ENCODE results near the gene ALDH3A2.

The ALDH3A2 gene

GRCh38 chr17:19651451-19652238 is 3.1 kb downstream of the ALDH3A2 start:
- Histone ChIP-seq H3K27me3 (replicated peaks; ENCODE audit: control insufficient read depth, insufficient read depth, low read length) (no peaks in the 10 kb centered on the region), H3K4me1 (ENCODE audit: control insufficient read depth, insufficient read depth, low read length) (peaks cover 44% of the 10 kb centered on the region), H3K36me3 (ENCODE audit: control insufficient read depth, insufficient read depth, low read length, severe bottlenecking) (peaks cover 32% of the 10 kb centered on the region), H3K9me3 (ENCODE audit: control insufficient read depth, low read length) (no peaks in the 10 kb centered on the region), H3K4me3 (ENCODE audit: low read length) (peak overlapping the region; percentile 97), H3K9ac (ENCODE audit: low read length) (peak overlapping the region; percentile 56)
- DNase-seq (ENCODE audit: low read depth) = peak; percentile 26

DNA sequence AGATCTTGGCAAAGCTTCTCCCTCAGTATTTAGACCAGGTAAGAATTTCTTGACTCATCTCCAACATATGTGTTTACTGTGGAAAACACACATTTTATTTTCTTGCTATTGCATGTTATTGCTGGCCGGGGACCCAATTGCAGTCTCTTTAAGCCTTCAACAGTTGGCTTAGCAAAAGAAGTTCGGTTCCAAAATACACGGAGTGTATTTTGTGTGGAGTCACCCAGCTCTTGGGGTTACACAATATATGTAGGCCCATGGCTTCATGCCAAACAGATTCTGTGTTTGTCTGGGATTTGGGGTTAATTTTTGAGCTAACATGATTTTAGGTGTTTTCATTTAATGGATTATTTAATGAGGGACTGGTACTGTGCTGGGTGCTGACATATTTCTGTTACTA is 4.0 kb downstream of the ALDH3A2 start:
- Histone ChIP-seq H3K27me3 (replicated peaks; ENCODE audit: control insufficient read depth, insufficient read depth, low read length) (no peaks in the 10 kb centered on the region), H3K4me3 (ENCODE audit: low read length) (peak overlapping the region; percentile 97), H3K4me1 (ENCODE audit: control insufficient read depth, insufficient read depth, low read length) (peaks cover 37% of the 10 kb centered on the region), H3K36me3 (ENCODE audit: control insufficient read depth, insufficient read depth, low read length, severe bottlenecking) (peaks cover 40% of the 10 kb centered on the region), H3K9ac (ENCODE audit: low read length) (peak overlapping the region; percentile 56), H3K9me3 (ENCODE audit: control insufficient read depth, low read length) (no peaks in the 10 kb centered on the region)
- peak; percentile 41 for DNase-seq (ENCODE audit: low read depth)

- H3K4me3 ChIP-seq (ENCODE audit: low read length) = no peak overlapping the region
- no peaks in the 10 kb centered on the region for H3K9me3 ChIP-seq (ENCODE audit: control insufficient read depth, low read length)
- peaks cover 32% of the 10 kb centered on the region for H3K4me1 ChIP-seq (ENCODE audit: control insufficient read depth, insufficient read depth, low read length)
- no peak overlapping the region for H3K9ac ChIP-seq (ENCODE audit: low read length)
- peaks cover 50% of the 10 kb centered on the region for H3K36me3 ChIP-seq (ENCODE audit: control insufficient read depth, insufficient read depth, low read length, severe bottlenecking)
- H3K27me3 ChIP-seq (replicated peaks; ENCODE audit: control insufficient read depth, insufficient read depth, low read length) = no peaks in the 10 kb centered on the region
- DNase-seq (ENCODE audit: low read depth) = no peak
These were observed 5.9 kb downstream of the ALDH3A2 start for GRCh38 chr17:19654342-19654886.

DNA sequence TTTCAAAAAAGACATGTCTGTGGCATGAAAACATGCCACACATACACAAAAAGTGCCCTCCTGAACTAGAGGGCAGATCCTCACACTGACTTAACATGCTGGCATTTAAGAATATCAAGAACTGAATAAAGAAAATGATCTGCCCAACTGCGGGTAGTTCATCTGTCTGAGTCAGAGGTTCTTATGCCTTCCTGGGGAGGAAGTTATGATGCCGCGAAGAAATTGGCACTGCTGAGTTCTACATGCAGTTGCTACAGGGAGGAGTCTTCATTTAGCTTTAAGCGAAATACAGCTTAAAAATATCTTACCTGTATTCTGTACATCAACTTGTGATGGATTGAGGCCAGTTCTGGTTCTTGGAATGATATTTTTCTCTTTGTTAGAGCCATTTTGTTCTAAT is 6.3 kb downstream of the ALDH3A2 start:
- H3K27me3 ChIP-seq (replicated peaks; ENCODE audit: control insufficient read depth, insufficient read depth, low read length) = no peaks in the 10 kb centered on the region
- H3K4me1 ChIP-seq (ENCODE audit: control insufficient read depth, insufficient read depth, low read length) = peaks cover 30% of the 10 kb centered on the region
- DNase-seq (ENCODE audit: low read depth) = no peak
- H3K9me3 ChIP-seq (ENCODE audit: control insufficient read depth, low read length) = no peaks in the 10 kb centered on the region
- H3K4me3 ChIP-seq (ENCODE audit: low read length) = no peak overlapping the region
- H3K9ac ChIP-seq (ENCODE audit: low read length) = no peak overlapping the region
- peaks cover 53% of the 10 kb centered on the region for H3K36me3 ChIP-seq (ENCODE audit: control insufficient read depth, insufficient read depth, low read length, severe bottlenecking)

GRCh38 chr17:19656336-19656735 is 7.8 kb downstream of the ALDH3A2 start:
- Histone ChIP-seq H3K4me3 (ENCODE audit: low read length) (no peak overlapping the region), H3K4me1 (ENCODE audit: control insufficient read depth, insufficient read depth, low read length) (peaks cover 21% of the 10 kb centered on the region), H3K9me3 (ENCODE audit: control insufficient read depth, low read length) (no peaks in the 10 kb centered on the region), H3K27me3 (replicated peaks; ENCODE audit: control insufficient read depth, insufficient read depth, low read length) (no peaks in the 10 kb centered on the region), H3K9ac (ENCODE audit: low read length) (no peak overlapping the region), H3K36me3 (ENCODE audit: control insufficient read depth, insufficient read depth, low read length, severe bottlenecking) (peaks cover 67% of the 10 kb centered on the region)
- DNase-seq (ENCODE audit: low read depth) = no peak

- peaks cover 14% of the 10 kb centered on the region for H3K4me1 ChIP-seq (ENCODE audit: control insufficient read depth, insufficient read depth, low read length)
- H3K4me3 ChIP-seq (ENCODE audit: low read length) = no peak overlapping the region
- DNase-seq (ENCODE audit: low read depth) = no peak
- H3K9me3 ChIP-seq (ENCODE audit: control insufficient read depth, low read length) = no peaks in the 10 kb centered on the region
- no peaks in the 10 kb centered on the region for H3K27me3 ChIP-seq (replicated peaks; ENCODE audit: control insufficient read depth, insufficient read depth, low read length)
- peaks cover 73% of the 10 kb centered on the region for H3K36me3 ChIP-seq (ENCODE audit: control insufficient read depth, insufficient read depth, low read length, severe bottlenecking)
- no peak overlapping the region for H3K9ac ChIP-seq (ENCODE audit: low read length)
These were observed 8.5 kb downstream of the ALDH3A2 start for GRCh38 chr17:19656851-19657581.

DNA sequence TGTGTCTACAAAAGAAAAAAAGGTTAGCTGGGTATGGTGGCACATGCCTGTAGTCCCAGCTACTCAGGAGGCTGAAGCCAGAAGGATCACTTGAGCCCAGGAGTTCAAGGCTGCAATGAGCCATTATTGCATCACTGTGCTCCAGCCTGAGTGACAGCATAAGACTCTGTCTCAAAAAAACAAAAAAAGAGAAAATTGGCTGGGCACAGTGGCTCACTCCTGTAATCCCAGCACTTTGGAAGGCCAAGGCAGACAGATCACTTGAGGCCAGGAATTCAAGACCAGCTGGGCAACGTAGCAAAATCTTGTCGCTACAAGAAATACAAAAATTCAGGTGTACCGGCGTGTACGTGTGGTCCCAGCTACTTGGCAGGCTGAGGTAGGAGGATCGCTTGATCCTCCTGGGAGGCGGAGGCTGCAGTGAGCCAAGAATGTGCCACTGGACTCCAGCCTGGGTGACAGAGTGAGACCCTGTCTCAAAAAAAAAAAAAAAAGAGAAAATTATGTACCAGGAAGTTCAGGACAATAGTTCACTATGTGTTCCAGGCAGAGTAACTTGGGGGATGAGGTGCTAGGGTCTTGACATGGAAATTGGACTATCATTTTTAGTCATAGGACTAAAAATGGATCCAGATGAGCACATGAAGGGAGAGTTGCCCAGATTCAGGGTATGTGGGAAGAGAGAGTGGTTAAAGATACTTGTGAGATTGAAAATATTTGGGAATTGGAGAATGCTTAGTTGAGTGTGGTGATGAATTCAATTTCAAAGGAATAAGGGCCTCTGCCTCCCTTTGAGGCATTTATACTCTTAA is 11.0 kb downstream of the ALDH3A2 start:
- DNase-seq (ENCODE audit: low read depth) = no peak
- no peaks in the 10 kb centered on the region for H3K9me3 ChIP-seq (ENCODE audit: control insufficient read depth, low read length)
- no peaks in the 10 kb centered on the region for H3K27me3 ChIP-seq (replicated peaks; ENCODE audit: control insufficient read depth, insufficient read depth, low read length)
- H3K36me3 ChIP-seq (ENCODE audit: control insufficient read depth, insufficient read depth, low read length, severe bottlenecking) = peaks cover 84% of the 10 kb centered on the region
- H3K9ac ChIP-seq (ENCODE audit: low read length) = no peak overlapping the region
- peaks cover 2% of the 10 kb centered on the region for H3K4me1 ChIP-seq (ENCODE audit: control insufficient read depth, insufficient read depth, low read length)
- H3K4me3 ChIP-seq (ENCODE audit: low read length) = no peak overlapping the region

DNA sequence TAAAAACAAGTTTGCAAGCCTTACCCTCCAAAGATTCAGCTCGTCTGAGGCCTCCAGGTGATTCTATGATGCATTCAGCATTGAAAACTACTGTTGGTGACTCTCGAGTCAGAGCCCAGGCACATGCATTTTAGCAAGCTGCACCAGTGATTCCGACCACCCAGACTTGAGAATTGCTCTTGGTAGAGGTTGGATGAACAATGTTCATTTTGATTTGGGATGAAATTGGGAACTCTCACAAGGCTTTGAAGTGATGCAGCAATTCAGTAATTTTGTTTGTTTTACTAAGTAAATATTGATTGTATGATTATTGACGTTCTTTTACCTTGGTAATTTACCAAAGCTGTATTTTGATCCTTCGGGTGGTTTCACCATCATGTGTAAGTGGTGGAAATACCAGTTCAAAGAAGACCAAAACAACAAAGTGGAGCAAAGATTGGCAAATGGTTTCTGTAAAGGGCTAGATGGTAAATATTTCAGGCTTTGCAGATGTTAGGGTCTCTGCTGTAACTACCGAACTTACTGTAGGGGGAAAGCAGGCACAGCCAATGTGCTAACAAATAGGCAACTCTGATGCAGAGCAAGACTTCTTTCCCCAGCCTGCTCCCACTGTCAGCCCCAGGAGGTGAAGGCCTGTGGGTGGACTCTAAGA is 11.8 kb downstream of the ALDH3A2 start:
- Histone ChIP-seq H3K36me3 (ENCODE audit: control insufficient read depth, insufficient read depth, low read length, severe bottlenecking) (peaks cover 84% of the 10 kb centered on the region), H3K4me1 (ENCODE audit: control insufficient read depth, insufficient read depth, low read length) (peaks cover 2% of the 10 kb centered on the region), H3K4me3 (ENCODE audit: low read length) (no peak overlapping the region), H3K9ac (ENCODE audit: low read length) (no peak overlapping the region), H3K27me3 (replicated peaks; ENCODE audit: control insufficient read depth, insufficient read depth, low read length) (no peaks in the 10 kb centered on the region), H3K9me3 (ENCODE audit: control insufficient read depth, low read length) (no peaks in the 10 kb centered on the region)
- no peak for DNase-seq (ENCODE audit: low read depth)

- Histone ChIP-seq H3K9ac (ENCODE audit: low read length) (no peak overlapping the region), H3K9me3 (ENCODE audit: control insufficient read depth, low read length) (no peaks in the 10 kb centered on the region), H3K4me3 (ENCODE audit: low read length) (no peak overlapping the region), H3K27me3 (replicated peaks; ENCODE audit: control insufficient read depth, insufficient read depth, low read length) (no peaks in the 10 kb centered on the region), H3K36me3 (ENCODE audit: control insufficient read depth, insufficient read depth, low read length, severe bottlenecking) (peaks cover 84% of the 10 kb centered on the region), H3K4me1 (ENCODE audit: control insufficient read depth, insufficient read depth, low read length) (peaks cover 2% of the 10 kb centered on the region)
- no peak for DNase-seq (ENCODE audit: low read depth)
These were observed 12.6 kb downstream of the ALDH3A2 start for GRCh38 chr17:19661121-19661520.

DNA sequence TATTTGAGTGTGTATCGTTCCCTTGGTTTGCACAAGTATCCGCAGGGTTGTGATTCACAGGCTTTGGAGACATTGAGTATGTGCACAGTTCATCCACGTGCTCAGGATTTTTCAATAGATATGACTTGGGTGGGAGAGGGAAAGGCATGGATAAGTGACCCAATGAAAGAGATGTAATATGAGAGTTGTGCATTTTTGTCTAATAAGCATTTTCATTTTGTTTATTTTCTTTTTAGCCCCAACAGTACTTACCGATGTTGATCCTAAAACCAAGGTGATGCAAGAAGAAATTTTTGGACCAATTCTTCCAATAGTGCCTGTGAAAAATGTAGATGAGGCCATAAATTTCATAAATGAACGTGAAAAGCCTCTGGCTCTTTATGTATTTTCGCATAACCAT is 14.5 kb downstream of the ALDH3A2 start:
- Histone ChIP-seq H3K9ac (ENCODE audit: low read length) (no peak overlapping the region), H3K9me3 (ENCODE audit: control insufficient read depth, low read length) (no peaks in the 10 kb centered on the region), H3K4me3 (ENCODE audit: low read length) (no peak overlapping the region), H3K4me1 (ENCODE audit: control insufficient read depth, insufficient read depth, low read length) (no peaks in the 10 kb centered on the region), H3K27me3 (replicated peaks; ENCODE audit: control insufficient read depth, insufficient read depth, low read length) (no peaks in the 10 kb centered on the region), H3K36me3 (ENCODE audit: control insufficient read depth, insufficient read depth, low read length, severe bottlenecking) (peaks cover 68% of the 10 kb centered on the region)
- no peak for DNase-seq (ENCODE audit: low read depth)

Measured in adipocyte (in vitro differentiated cells).